PC-3 (cell line): ENCODE measurements around the gene ADAMTS17. TPM values are rescaled to one million over a fixed set of nuclear protein-coding genes. Genes with fewer than 3 reads are reported as not detected.

Experiments used
- ATAC-seq: fragments of 200-7000 bp; cut with Tn5 transposase; 2 replicates; pipeline ENCODE4 v1.9.1; 2020; ENCODE audit warnings: mild to moderate bottlenecking, moderate library complexity
- BruUV-seq: library from RNA; stranded (reverse); fragments of 400-500 nt; replicated peaks from 2 replicates; lab custom pipeline; 2021; lab: Mats Ljungman, UMichigan
- CTCF ChIA-PET: fragments of 300-600 bp; sonication (Branson Sonifier 250); formaldehyde crosslinking; loops from one replicate; lab custom pipeline; 2022; ENCODE audit warnings: antibody characterized with exemption; lab: Charles Lee
- POLR2A ChIA-PET: fragments of 300-600 bp; sonication (Branson Sonifier 250); formaldehyde crosslinking; loops from one replicate; lab custom pipeline; 2022; ENCODE audit warnings: antibody characterized with exemption; ENCODE audit not compliant: unreplicated experiment; lab: Charles Lee
- DNase-seq: peaks from one replicate; pipeline ENCODE4 v3.0.0-alpha.2; 2015
- H2AFZ ChIP-seq: fragments of 300-600 bp; sonication (generic); 2 replicates; pipeline ENCODE4 v1.6.0; 2016; ENCODE audit warnings: antibody characterized with exemption, low read length
- H3F3A ChIP-seq: fragments of 300-600 bp; sonication (generic); one replicate; pipeline ENCODE4 v1.6.0; 2017; ENCODE audit warnings: antibody characterized with exemption, low read length, control low read depth, mild to moderate bottlenecking; ENCODE audit not compliant: unreplicated experiment
- H3K27ac ChIP-seq: fragments of 300-600 bp; sonication (generic); 2 replicates; pipeline ENCODE4 v1.5.1; 2016; ENCODE audit warnings: mild to moderate bottlenecking, low read length
- H3K27me3 ChIP-seq: fragments of 300-600 bp; sonication (generic); 2 replicates; pipeline ENCODE4 v1.6.1; 2016; ENCODE audit warnings: low read length, mixed read lengths
- H3K36me3 ChIP-seq: fragments of 300-600 bp; sonication (generic); 2 replicates; pipeline ENCODE4 v1.6.1; 2016; ENCODE audit warnings: low read depth, mixed run types, low read length, mixed read lengths
- H3K4me1 ChIP-seq: fragments of 300-600 bp; sonication (generic); 2 replicates; pipeline ENCODE4 v1.5.1; 2016; ENCODE audit warnings: low read length; ENCODE audit not compliant: insufficient read depth
- H3K4me2 ChIP-seq: fragments of 300-600 bp; sonication (generic); 2 replicates; pipeline ENCODE4 v1.6.0; 2016; ENCODE audit warnings: low read length
- H3K4me3 ChIP-seq: fragments of 300-600 bp; sonication (generic); 2 replicates; pipeline ENCODE4 v1.5.1; 2016; ENCODE audit warnings: mild to moderate bottlenecking, low read length, mixed read lengths
- H3K79me2 ChIP-seq: fragments of 300-600 bp; sonication (generic); 2 replicates; pipeline ENCODE4 v1.6.1; 2017; ENCODE audit warnings: low read length, mixed read lengths
- H3K9ac ChIP-seq: fragments of 300-600 bp; sonication (generic); 2 replicates; pipeline ENCODE4 v1.6.0; 2016; ENCODE audit warnings: mild to moderate bottlenecking, low read length
- H3K9me2 ChIP-seq: fragments of 300-600 bp; sonication (generic); replicated peaks from 2 replicates; pipeline ENCODE4 v1.6.1; 2016; ENCODE audit warnings: mixed run types, low read length, mixed read lengths
- H3K9me3 ChIP-seq: fragments of 300-600 bp; sonication (generic); 2 replicates; pipeline ENCODE4 v1.6.1; 2016; ENCODE audit warnings: low read length, mixed read lengths
- H4K20me1 ChIP-seq: fragments of 300-600 bp; sonication (generic); 2 replicates; pipeline ENCODE4 v1.6.1; 2016; ENCODE audit warnings: low read length, mixed read lengths
- EZH2 ChIP-seq: fragments of 300-600 bp; sonication (generic); IDR thresholded peaks from one replicate; pipeline ENCODE4 v1.6.1; 2017; ENCODE audit warnings: antibody characterized with exemption, mild to moderate bottlenecking, low read length; ENCODE audit not compliant: unreplicated experiment
- EZH2phosphoT487 ChIP-seq: fragments of 300-600 bp; sonication (generic); IDR thresholded peaks from 2 replicates; pipeline ENCODE4 v1.6.1; 2018; ENCODE audit warnings: mild to moderate bottlenecking, antibody characterized with exemption, low read length, borderline replicate concordance
- intact Hi-C: fragments of 100-400 bp; cut with micrococcal nuclease; formaldehyde crosslinking; loops from 2 replicates; pipeline ENCODE4 v1.9.0; 2023
- total RNA-seq: library from RNA; depleted of rRNA; stranded (reverse); fragments of >200 nt; gene quantifications from 2 replicates; pipeline ENCODE4 v1.2.3, GENCODE V29; 2014
- TF ChIP-seq, protein P1 (sequence below): fragments of 300-600 bp; sonication (generic); conservative IDR thresholded peaks from 2 replicates; pipeline ENCODE4 v1.5.1; 2017; ENCODE audit warnings: antibody characterized with exemption, low read depth, mild to moderate bottlenecking, low read length

Gene ADAMTS17
- total RNA-seq, 1 experiment from 2014 or later, result 6.9 TPM

DNA sequence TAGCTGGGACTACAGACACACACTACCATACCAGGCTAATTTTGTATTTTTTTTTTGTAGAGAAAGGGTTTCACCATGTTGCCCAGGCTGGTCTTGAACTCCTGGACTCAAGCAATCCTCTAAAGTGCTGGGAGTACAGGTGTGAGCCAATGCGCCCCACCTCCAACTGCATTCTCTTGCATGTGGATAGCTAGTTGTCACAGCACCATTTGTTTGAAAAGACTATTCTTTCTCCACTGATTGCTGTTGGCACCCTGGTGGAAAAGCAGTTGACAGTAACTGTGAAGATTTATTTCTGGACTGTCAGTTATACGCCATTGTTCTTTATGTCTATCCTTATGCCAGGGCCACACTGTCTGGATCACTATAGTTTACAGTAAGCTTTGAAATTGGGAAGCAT is 303.9 kb downstream of the ADAMTS17 start:
- no peak for DNase-seq
- no TSS peak for BruUV-seq

DNA sequence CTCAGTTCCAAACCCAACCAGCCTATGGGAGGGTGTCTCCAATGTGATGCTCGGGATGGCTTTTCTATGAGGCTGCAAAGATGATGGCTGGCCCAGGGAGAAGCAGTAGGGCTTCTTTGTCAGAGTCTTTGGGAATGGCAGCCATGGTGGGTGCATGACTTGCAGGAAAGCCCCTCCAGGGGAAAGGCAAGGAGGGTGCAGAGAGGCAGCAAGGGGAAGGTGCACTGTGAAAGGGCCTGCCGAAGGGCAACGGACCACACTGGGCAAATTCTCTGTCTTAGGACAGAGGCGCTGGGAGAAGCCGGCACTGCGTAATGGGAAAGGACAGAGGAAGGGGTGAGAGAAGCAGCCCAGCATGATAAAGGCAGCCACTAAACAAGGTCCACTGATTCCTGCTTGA is 305.8 kb downstream of the ADAMTS17 start:
- Histone ChIP-seq H3K27me3 (no peaks in the 10 kb centered on the region), H3K36me3 (no peaks in the 10 kb centered on the region), H3K9me2 (no peaks in the 10 kb centered on the region), H3K4me2 (no peak overlapping the region), H3K4me1 (peaks cover 3% of the 10 kb centered on the region; the same call in 1 of the 2 replicates), H2AFZ (no peak overlapping the region), H3K27ac (no peak overlapping the region), H3F3A (no peaks in the 10 kb centered on the region), H3K9me3 (no peaks in the 10 kb centered on the region), H3K9ac (no peak overlapping the region), H3K4me3 (no peak overlapping the region), H3K79me2 (no peaks in the 10 kb centered on the region), H4K20me1 (no peaks in the 10 kb centered on the region)
- ATAC-seq (no peak), DNase-seq (no peak)
- CTCF ChIA-PET, result no interaction called here
- intact Hi-C loops, result no loop called here
- TF ChIP-seq EZH2phosphoT487 (no peak), EZH2 (no peak)
- TF ChIP-seq, protein P1, sequence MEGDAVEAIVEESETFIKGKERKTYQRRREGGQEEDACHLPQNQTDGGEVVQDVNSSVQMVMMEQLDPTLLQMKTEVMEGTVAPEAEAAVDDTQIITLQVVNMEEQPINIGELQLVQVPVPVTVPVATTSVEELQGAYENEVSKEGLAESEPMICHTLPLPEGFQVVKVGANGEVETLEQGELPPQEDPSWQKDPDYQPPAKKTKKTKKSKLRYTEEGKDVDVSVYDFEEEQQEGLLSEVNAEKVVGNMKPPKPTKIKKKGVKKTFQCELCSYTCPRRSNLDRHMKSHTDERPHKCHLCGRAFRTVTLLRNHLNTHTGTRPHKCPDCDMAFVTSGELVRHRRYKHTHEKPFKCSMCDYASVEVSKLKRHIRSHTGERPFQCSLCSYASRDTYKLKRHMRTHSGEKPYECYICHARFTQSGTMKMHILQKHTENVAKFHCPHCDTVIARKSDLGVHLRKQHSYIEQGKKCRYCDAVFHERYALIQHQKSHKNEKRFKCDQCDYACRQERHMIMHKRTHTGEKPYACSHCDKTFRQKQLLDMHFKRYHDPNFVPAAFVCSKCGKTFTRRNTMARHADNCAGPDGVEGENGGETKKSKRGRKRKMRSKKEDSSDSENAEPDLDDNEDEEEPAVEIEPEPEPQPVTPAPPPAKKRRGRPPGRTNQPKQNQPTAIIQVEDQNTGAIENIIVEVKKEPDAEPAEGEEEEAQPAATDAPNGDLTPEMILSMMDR, result no peak
- POLR2A ChIA-PET, result no interaction called here
- BruUV-seq, result no TSS peak

More for the DNA sequence above, 303.9 kb downstream of the ADAMTS17 start:
- no peaks in the 10 kb centered on the region for H4K20me1 ChIP-seq
- H3K4me3 ChIP-seq, result no peak overlapping the region
- no peaks in the 10 kb centered on the region for H3K9me3 ChIP-seq
- H2AFZ ChIP-seq, result no peak overlapping the region
- peaks cover 18% of the 10 kb centered on the region for H3K4me1 ChIP-seq
- ChIA-PET POLR2A (no interaction called here), CTCF (no interaction called here)
- H3K36me3 ChIP-seq, result no peaks in the 10 kb centered on the region
- no peak overlapping the region for H3K4me2 ChIP-seq
- intact Hi-C loops, result no loop called here
- H3K27ac ChIP-seq, result no peak overlapping the region
- ATAC-seq, result no peak
- H3F3A ChIP-seq, result peaks cover 7% of the 10 kb centered on the region
- no peaks in the 10 kb centered on the region for H3K9me2 ChIP-seq
- no peaks in the 10 kb centered on the region for H3K79me2 ChIP-seq
- TF ChIP-seq EZH2phosphoT487 (no peak), EZH2 (no peak)
- TF ChIP-seq, protein P1, result no peak
- H3K9ac ChIP-seq, result no peak overlapping the region
- no peaks in the 10 kb centered on the region for H3K27me3 ChIP-seq

DNA sequence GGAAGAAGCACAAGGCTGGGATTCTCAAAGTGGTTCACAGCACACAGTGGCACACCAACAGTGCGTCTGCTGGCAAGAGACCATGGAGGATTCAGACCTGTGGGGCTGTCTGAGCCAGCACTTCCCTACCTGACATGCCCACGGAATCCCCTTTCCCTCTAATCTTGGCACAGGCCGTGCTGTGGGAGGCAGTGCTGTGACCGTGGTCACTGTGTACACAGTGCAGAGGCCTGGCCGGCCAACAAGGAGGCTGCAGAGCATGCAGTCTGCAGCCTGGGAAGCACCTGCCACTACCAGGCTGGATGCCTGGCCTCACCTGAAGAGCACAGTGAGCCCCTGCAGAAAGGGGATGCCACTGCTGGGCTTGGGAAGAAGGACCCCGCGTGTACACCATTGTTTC is 307.6 kb downstream of the ADAMTS17 start:
- Histone ChIP-seq H3K27ac (no peak overlapping the region), H3K9me3 (no peaks in the 10 kb centered on the region), H3K4me2 (no peak overlapping the region), H3K4me3 (no peak overlapping the region), H3K36me3 (no peaks in the 10 kb centered on the region), H2AFZ (no peak overlapping the region), H3K4me1 (peaks cover 10% of the 10 kb centered on the region; the same call in 1 of the 2 replicates), H3K79me2 (no peaks in the 10 kb centered on the region), H3K9ac (no peak overlapping the region), H3K9me2 (no peaks in the 10 kb centered on the region), H4K20me1 (no peaks in the 10 kb centered on the region), H3K27me3 (no peaks in the 10 kb centered on the region), H3F3A (no peaks in the 10 kb centered on the region)
- POLR2A ChIA-PET, result no interaction called here
- ATAC-seq, result peak; percentile 34; the same call in 1 of the 2 replicates
- DNase-seq, result no peak
- intact Hi-C loops, result no loop called here
- CTCF ChIA-PET, result no interaction called here
- TF ChIP-seq EZH2phosphoT487 (no peak), EZH2 (no peak)
- TF ChIP-seq, protein P1, result no peak
- no TSS peak for BruUV-seq
